NCI-H2196 treated with DMSO at 0.1 percent for 48 hours (cell line): ENCODE measurements around the gene FSD1L.
A peak's percentile ranks its signal among the peaks of the same experiment; 100 is the strongest.

Source experiments
- DNase-seq: peaks from one replicate; lab custom pipeline; 2025; ENCODE audit not compliant: unreplicated experiment; lab: John Stamatoyannopoulos, UW

FSD1L gene

DNA sequence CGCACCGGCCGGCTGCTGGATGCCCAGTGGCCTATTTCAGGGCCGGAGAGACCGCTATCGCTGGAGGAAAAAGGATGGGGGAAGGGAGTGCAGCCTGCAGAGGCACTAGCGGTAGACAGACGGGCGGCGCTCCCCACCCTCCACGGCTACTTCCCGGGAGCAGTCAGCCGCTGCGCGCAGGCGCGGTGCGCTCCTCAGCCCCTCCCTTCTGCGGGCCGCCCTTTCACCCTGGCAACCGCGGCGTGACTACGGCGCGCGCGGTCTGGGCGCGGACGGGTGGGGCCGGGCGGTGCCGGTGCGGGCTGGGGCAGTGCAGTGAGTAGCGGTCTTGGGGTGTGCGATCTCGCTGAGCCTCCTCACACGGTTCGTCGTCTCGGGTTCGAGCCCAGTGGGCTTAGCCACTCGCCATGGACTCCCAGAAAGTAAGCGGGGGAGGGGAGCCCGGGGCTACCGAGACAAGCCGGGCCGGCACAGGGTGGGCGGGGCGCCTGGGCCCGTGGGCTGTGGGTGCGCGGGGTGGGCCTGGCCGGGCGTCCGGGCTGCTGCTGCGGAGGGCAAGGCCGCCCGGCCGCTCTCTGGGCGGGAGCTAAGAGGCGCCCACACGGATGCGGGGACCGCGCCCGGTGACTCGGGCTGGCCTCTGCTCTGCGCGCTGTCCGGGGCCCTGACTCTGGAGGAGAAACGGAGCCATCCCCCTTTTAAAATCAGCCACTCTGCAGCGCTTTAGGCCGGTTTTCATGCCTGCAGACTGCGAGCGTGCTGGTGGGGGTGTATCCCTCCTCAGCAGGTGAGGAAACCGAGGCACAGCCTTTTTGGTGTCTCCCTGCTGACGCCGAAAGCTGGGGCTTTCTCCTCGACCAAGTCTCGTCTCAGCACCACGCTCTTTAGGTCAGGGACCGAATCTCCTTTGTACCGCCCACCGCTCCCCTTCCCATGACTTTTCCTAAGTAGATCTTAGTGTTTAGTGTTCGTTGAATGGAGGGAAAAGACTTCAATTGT, at the start of gene FSD1L:
Gene FSD1L, plus strand, starts transcription at position 221 of the 999 bp plus-strand sequence. Its CDS starts 187 bp downstream, at position 408.
- DNase-seq = peak; percentile 91

DNA sequence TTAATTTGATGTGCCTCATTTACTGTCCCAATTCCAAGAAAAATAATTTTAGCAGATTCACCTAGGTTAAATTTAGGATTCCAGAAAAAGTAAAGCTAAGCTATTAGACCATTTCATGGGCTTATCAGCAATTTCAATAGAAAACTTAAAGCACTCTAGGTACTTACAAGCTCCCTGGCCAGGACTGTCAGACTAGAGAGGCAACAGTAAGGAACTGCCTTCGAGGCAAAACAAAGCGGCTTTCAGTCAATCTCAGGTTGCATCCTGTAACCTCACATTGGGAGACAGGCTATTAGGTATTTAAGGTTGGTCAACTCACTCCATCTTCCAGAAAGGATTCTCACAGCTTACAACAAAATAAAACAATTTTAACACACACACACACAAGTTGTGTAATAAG, 48.7 kb upstream of the FSD1L start:
- no peak for DNase-seq

- no peak for DNase-seq
Observed at GRCh38 chr9:105401651-105402050, 46.2 kb upstream of the FSD1L start.

DNA sequence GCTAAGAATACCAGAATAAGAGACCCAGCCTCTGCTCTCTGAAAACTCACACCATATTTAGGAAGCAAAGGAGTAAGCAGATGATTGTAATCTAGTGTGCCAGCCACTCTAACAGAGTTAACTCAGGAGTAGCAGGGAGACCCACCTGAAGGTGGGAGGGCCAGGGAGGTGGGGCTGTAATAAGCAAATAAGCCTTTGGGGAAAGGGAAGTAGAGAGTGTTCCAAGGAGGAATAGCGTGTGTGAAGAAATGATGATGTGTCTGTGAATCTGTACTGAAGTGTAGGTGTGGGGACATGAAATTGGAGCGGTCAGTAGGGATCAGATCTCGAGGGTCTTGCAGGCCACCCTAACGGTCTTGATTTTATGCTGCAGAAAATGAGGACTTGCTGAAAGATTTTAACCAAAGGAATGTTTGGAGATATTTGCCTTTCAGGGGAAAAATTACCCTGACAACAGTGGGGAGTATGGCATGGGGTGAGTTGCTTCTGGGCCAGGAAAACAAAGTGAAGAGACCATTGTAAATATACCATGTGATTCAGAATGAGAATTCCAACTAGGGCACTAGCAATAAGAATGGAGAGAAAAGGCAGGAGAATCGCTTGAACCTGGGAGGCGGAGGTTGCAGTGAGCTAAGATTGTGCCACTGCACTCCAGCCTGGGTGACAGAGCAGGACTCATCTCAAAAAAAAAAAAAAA, 44.1 kb upstream of the FSD1L start:
- no peak for DNase-seq

DNA sequence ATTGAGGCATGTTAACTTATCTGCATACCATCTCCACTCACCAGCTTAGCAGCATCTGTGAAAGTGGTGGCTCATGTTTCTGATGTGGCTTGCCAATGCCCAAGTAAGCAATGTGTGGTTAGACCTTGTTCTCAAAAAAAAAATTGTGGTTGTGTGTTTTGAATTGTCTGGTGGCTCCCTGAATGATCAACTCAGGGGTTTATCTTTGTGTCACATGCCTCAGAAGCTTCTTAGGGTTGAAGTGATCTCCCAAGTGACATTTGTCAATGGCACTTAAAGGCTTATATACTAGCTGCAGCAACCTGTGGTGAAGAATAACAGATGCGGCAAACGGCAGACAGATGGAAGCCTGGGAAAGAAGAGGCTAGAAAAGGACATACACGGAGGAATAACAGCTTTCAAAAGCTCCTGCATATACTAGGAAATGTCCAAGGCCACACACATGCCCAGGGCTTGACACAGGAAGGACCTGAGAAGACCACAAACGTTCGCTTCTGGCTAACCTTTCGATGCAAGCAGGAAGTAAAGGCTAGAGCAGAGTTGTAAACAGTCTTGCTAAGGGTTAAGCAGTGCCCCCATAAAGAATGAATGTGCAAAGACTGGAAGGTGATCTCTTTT, 42.2 kb upstream of the FSD1L start:
- no peak for DNase-seq

- DNase-seq = no peak
Observed at GRCh38 chr9:105406369-105406768, 41.5 kb upstream of the FSD1L start.

DNA sequence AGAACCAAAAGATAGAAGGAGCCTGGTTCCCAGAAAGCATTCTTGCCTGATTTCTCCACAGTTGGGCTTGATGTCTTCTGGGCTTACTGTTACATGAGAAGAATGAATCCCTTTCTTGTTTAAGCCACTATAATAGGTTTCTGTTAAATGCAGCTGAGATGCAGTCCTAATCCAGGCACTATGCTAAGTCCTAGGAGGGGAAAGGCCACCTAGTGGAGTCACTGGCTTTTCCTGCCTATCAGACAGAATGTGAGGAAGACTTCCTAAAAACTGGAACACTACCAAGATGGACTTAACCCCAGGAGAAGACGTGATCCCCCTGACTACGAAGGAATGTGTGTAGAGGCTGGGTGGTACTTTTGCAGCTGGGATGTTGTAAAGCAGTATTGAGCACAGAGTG, 34.3 kb upstream of the FSD1L start:
- peak; percentile 5 for DNase-seq

- DNase-seq = peak; percentile 5
Observed at GRCh38 chr9:105414947-105415661, 32.7 kb upstream of the FSD1L start.

DNA sequence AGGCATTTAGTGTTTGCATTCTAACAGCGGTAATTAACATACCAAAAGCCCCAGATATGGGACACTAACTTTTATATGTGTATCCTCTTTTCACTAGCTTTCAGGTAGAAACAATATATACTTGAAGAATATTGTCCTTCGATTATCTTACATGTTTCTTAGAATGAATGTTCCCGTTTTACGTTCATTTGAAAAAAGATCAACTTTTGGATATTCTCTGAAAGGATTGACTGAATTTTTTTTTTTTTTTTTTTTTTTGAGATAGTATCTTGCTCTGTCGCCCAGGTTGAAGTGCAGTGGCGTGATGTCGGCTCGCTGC, 32.2 kb upstream of the FSD1L start:
- DNase-seq = no peak

GRCh38 chr9:105416840-105417239, 31.0 kb upstream of the FSD1L start:
- no peak for DNase-seq

DNA sequence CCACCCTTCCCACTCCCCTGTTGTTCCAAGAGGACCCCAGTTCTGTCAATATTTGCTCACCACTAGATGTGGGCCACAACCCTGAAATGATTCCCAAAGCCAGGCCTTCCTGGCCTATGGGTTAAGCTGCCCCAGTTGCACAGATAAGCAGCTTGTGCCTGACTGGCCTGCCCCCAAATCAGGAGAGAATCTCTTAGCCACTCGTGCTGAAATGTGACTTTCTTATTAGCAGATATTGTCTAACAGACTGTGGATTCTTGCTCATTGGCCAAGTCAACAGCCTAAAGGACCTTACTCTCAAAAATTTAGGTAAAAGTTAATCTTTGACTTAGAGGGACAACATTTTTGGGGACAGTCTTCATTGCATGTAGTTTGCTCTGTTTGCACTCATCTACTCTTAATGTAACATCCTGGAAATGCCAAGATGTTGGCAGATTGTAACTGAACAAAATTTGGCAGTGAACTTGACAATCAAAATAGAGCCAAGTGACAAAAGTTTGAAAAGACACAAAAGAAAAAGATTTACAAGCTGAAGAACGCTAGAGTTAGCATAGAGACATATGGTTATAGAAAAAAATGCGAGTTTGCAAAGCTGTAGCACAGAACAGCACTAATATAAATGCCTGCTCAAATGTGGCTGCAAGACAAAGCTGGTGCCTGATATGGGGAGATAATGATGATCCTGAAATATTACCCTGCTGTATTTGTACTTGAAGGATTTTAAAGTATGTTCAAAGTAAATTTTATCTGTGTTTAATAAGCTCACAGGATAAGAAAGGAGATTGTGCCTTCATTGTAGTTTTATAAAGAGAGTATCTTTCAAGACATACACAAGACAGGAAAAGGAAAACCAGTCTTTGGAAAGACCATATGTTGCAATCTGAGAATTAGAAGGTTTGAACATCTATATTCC, 29.0 kb upstream of the FSD1L start:
- DNase-seq = no peak

DNA sequence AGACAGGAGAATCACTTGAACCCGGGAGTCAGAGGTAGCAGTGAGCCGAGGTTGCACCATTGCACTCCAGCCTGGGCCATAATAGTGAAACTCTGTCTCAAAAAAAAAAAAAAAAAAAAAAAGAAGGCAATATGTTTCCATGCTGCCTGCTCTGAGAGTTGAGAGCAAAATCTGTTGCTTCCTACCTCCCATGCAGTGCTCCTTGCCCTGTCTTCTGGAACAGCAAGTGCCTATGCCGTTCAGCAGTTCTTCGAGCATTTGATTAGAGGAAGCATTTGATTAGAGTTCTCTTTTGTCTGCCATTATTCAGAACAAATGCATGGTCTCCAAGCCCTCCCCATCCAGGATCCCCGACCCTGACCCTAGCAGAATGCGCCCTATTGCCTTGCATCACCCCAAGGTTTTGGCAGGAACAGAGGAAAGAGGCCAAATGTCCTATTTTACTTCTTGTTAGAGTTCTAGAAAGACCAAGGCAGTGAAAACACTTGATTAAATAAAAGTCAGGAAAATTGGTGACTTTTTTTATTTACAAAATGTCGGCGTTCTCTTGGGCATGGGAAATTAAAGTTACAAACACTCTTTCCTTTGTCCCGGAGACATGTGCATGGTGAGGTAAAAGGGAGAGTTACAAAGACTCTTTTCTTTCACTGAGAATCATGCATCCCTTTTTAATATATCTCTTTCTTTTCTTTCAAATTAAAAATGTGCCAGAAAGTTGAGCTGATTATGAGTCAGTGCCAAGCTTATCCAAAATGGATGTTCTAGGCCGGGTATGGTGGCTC, 27.8 kb upstream of the FSD1L start:
- DNase-seq = no peak

DNA sequence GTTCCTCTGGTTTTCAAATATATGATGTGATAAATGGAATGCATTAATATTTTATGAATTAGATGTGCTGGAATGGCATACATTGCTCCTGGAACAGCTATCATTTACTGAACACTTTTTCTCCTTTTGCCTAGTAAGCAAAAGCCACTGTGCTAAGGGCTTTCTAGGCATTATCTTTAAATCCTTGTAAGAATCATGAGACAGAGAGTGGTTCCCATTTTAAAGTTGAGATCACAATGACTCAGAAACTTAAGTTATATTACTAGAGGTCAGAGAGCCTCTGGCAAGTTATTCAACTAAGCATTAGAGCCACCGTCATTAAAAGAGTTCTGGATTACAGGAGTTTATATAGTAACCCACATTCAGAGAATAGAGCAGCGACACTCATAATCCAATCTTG, 26.7 kb upstream of the FSD1L start:
- DNase-seq = no peak

DNA sequence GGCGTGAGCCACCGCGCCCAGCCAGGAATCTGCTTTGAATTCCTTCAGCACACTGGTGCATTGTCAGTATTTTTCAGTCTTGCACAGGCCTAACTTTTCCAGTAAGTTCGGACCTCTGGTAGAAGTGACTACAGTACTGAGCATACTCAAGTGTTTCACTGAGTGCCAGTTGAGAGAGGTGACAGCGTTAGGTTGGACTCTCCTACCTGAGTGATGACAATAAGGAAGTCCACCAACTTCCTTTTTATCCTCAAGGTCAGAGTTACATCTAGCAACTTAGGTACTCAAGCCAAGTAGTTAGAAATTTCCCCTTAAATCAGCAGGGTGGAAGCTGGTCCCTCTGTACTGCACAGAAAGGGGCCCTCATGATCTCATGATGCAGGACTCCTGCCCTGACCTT, 26.0 kb upstream of the FSD1L start:
- no peak for DNase-seq

DNA sequence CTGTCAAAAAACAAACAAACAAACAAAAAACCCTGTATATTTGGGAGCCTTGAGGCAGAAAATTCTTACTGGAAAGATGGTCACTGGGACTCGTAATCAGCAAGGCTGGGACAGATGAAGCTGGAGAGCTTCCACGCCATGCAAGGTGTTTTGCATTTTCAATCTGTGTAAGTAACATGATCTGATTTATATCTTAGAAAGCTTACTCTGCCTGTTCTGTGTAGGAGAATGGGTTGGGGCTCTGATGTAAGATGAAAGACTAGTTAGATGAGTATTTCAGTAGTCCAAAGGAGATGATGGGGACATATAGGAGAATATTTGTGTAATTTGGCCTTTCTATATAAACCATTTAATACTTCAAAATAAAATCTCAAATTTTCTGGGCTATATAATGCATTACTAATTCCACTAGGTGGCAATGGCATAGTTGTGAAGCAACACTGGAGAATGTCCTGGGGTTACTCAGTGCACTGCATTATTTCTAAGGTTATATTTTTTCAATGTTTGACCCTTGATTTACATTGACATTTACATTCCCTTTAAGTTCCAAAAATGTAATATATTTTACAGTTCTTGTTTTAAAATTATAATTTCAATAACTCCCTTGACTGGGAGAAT, 21.9 kb upstream of the FSD1L start:
- DNase-seq = no peak

- no peak for DNase-seq
Observed at GRCh38 chr9:105426657-105427056, 21.2 kb upstream of the FSD1L start.

- DNase-seq = no peak
Observed at GRCh38 chr9:105431424-105432246, 16.2 kb upstream of the FSD1L start.

GRCh38 chr9:105432247-105432842, 15.5 kb upstream of the FSD1L start:
- DNase-seq = no peak
